ENCODE measurements around the gene RAB7A. TPM values are rescaled to one million over a fixed set of nuclear protein-coding genes. Genes with fewer than 3 reads are reported as not detected.
A peak's percentile ranks its signal among the peaks of the same experiment; 100 is the strongest.

RAB7A gene
- total RNA-seq, 4 donors from 2014 or later, result 45.0 to 121 (median 101) TPM

DNA sequence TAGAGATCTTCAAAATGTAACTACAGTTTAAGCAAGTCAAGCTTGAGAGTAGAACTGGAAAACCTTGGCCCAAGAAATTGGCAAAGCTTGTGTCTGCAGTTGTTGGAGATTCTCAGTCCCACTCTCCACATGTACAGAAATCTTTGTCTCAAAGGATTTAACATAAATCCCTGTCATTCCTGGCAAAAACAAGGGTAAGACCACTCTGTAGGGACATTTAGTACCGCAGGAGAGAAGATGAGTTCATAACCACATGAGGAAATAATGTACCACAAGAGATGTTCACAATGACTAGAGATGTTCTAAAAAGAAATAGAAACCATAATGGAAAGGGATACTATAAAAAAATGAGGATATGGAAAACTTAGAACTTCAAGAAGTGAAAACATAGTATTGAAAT is 73.7 kb downstream of the RAB7A start:
- Histone ChIP-seq H3K4me1 (peaks cover 13 to 44% (median 15%) of the 10 kb centered on the region in 4 donors), H3K36me3 (peaks cover 0 to 34% (median 18%) of the 10 kb centered on the region in 4 donors), H3K27ac (no peak overlapping the region), H3K4me3 (no peak overlapping the region), H3K27me3 (no peaks in the 10 kb centered on the region), H3K9me3 (no peaks in the 10 kb centered on the region)
- in situ Hi-C loops (cut with MboI; ENCODE audit: low pct_ligation_motif_present in 1 of 4, low pct_unique_long_range_greater_than_20kb in 1 of 4, low sequenced_read_pairs in 3 of 4), result loop anchor here in 3 of 4 donors (10.0 to 25.0 kb wide), 2 partner anchors 112 to 115 kb away; no protein-coding TSS in a partner anchor
- TF ChIP-seq EP300 (IDR thresholded peaks at IDR 0.05; ENCODE audit: low read depth) (no peak), POLR2AphosphoS5 (IDR thresholded peaks at IDR 0.05) (no peak), POLR2A (IDR thresholded peaks at IDR 0.05) (no peak)
- TF ChIP-seq, protein P1, sequence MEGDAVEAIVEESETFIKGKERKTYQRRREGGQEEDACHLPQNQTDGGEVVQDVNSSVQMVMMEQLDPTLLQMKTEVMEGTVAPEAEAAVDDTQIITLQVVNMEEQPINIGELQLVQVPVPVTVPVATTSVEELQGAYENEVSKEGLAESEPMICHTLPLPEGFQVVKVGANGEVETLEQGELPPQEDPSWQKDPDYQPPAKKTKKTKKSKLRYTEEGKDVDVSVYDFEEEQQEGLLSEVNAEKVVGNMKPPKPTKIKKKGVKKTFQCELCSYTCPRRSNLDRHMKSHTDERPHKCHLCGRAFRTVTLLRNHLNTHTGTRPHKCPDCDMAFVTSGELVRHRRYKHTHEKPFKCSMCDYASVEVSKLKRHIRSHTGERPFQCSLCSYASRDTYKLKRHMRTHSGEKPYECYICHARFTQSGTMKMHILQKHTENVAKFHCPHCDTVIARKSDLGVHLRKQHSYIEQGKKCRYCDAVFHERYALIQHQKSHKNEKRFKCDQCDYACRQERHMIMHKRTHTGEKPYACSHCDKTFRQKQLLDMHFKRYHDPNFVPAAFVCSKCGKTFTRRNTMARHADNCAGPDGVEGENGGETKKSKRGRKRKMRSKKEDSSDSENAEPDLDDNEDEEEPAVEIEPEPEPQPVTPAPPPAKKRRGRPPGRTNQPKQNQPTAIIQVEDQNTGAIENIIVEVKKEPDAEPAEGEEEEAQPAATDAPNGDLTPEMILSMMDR (IDR thresholded peaks at IDR 0.05), result no peak
- intact Hi-C loops (cut with DNase I; ENCODE audit: low total_unique reads), result loop anchor here (5.0 to 10.0 kb wide), 2 partner anchors 117 to 185 kb away; no protein-coding TSS in a partner anchor
- DNase-seq, result no peak
- 63 to 81% methylated on average over 1 of the region's 1 CpG for WGBS, 2 donors (ENCODE audit: low coverage in 1 of 2)

DNA sequence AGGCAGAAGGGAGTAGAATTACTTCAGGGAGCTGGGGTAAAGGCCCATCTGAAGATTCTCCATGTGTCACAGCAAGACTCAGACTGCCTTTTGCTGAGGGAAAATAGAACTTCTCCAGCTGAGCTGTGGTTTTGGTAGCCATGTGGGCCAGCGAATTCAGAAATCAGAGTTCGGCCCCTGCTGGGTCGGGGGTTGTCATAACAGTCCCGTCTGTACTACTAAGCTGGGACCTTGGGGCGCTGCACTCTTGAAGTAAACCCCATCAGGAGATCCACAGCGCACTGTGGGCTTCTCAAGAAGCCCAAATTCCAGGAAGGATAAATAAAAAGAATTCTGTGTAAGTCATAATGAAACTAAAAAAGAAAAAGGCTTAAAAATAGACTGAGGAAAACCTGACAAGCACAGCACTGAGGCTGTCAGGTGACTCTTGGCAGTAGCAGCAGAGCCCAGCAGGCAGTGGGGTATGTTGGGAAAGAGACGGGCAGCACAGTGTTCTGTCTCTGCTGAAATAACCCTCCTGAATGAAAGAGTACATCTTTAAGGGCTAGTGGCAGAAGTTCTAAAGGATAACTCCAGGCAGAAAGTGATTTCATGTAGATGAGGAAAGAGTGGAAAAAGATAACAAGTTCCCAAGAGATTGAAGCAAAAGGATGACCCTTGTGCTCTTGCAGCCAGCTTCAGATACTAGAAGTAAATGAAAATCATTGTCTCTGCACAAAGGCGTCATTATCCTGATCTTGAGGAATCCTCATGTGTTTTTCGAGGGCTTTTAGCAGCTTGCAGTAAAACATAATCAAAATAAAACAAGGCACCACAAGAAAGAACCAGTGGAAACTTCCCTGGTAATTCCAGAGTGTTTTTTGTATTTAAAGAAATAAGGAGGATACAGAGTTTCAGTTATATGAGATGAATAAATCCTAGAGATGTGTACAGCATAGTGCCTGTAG is 74.5 kb downstream of the RAB7A start:
- no peak overlapping the region for H3K4me3 ChIP-seq
- intact Hi-C loops (cut with DNase I; ENCODE audit: low total_unique reads) (no loop called here), in situ Hi-C loops (cut with MboI; ENCODE audit: low pct_ligation_motif_present in 1 of 4, low pct_unique_long_range_greater_than_20kb in 1 of 4, low sequenced_read_pairs in 3 of 4) (no loop called here)
- no peaks in the 10 kb centered on the region for H3K27me3 ChIP-seq
- H3K36me3 ChIP-seq, result peaks cover 0 to 34% (median 18%) of the 10 kb centered on the region in 4 donors
- no peak for TF ChIP-seq EP300 (IDR thresholded peaks at IDR 0.05; ENCODE audit: low read depth)
- TF ChIP-seq POLR2A (IDR thresholded peaks at IDR 0.05), result no peak
- TF ChIP-seq, protein P1 (IDR thresholded peaks at IDR 0.05), result no peak
- no peak for TF ChIP-seq POLR2AphosphoS5 (IDR thresholded peaks at IDR 0.05)
- H3K4me1 ChIP-seq, result peaks cover 12 to 48% (median 18%) of the 10 kb centered on the region in 4 donors
- no peak for DNase-seq
- peak overlapping the region in 2 of 4 donors; percentile 1 to 35 for H3K27ac ChIP-seq
- 79 to 89% methylated on average over 7 to 9 of the region's 9 CpGs for WGBS, 2 donors (ENCODE audit: low coverage in 1 of 2)
- no peaks in the 10 kb centered on the region for H3K9me3 ChIP-seq

DNA sequence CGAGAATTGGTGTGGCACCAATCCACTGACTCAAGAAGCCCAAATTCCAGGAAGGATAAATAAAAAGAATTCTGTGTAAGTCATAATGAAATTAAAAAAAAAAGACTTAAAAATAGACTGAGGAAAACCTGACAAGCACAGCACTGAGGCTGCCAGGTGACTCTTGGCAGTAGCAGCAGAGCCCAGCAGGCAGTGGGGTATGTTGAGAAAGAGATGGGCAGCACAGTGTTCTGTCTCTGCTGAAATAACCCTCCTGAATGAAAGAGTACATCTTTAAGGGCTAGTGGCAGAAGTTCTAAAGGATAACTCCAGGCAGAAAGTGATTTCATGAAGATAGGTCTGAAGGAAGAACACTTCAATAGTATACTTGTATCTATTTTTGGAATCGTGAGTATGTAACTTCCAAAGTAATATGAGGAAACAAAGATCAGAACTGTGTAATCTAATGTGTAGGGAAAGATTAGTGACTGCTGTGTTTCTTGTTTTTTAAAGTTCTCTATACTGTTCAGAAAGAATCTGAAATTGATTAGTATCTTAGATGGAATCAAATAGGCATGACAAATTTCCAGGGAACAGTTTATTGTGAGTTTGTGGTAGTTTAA is 75.9 kb downstream of the RAB7A start:
- 55 to 65% methylated on average over 2 of the region's 2 CpGs for WGBS, 2 donors (ENCODE audit: low coverage in 1 of 2)
- Histone ChIP-seq H3K27me3 (no peaks in the 10 kb centered on the region), H3K27ac (no peak overlapping the region), H3K36me3 (peaks cover 0 to 25% (median 14%) of the 10 kb centered on the region in 4 donors), H3K4me3 (no peak overlapping the region), H3K4me1 (peaks cover 14 to 54% (median 20%) of the 10 kb centered on the region in 4 donors), H3K9me3 (no peaks in the 10 kb centered on the region)
- DNase-seq, result no peak
- in situ Hi-C loops (cut with MboI; ENCODE audit: low pct_ligation_motif_present in 1 of 4, low pct_unique_long_range_greater_than_20kb in 1 of 4, low sequenced_read_pairs in 3 of 4) (no loop called here), intact Hi-C loops (cut with DNase I; ENCODE audit: low total_unique reads) (no loop called here)
- no peak for TF ChIP-seq POLR2AphosphoS5 (IDR thresholded peaks at IDR 0.05)
- no peak for TF ChIP-seq EP300 (IDR thresholded peaks at IDR 0.05; ENCODE audit: low read depth)
- TF ChIP-seq, protein P1 (IDR thresholded peaks at IDR 0.05), result no peak
- TF ChIP-seq POLR2A (IDR thresholded peaks at IDR 0.05), result no peak

DNA sequence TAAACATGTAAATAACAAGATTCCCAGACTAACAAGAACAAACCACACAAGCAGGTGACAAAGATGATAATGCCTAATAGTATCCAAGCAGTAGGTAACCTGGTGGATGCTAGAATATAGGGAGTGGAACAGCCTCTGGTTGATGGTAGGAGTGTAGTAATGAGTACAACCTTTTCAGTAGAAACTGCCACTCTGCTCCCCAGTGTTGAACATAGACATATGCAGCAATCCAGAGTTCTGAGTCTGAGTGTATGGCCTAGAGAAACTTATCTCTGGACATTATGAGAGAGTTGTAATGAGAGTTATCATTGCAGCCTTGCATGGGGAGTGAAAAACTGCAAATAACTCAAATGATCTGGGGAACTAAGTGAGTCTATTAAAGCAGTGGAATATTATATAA is 77.3 kb downstream of the RAB7A start:
- H3K27me3 ChIP-seq, result no peaks in the 10 kb centered on the region
- no peak for DNase-seq
- in situ Hi-C loops (cut with MboI; ENCODE audit: low pct_ligation_motif_present in 1 of 4, low pct_unique_long_range_greater_than_20kb in 1 of 4, low sequenced_read_pairs in 3 of 4), result no loop called here
- H3K9me3 ChIP-seq, result no peaks in the 10 kb centered on the region
- TF ChIP-seq, protein P1 (IDR thresholded peaks at IDR 0.05), result no peak
- TF ChIP-seq POLR2A (IDR thresholded peaks at IDR 0.05) (no peak), EP300 (IDR thresholded peaks at IDR 0.05; ENCODE audit: low read depth) (no peak), POLR2AphosphoS5 (IDR thresholded peaks at IDR 0.05) (no peak)
- H3K27ac ChIP-seq, result peak overlapping the region in 3 of 4 donors; percentile 47 to 68 (median 59)
- no peak overlapping the region for H3K4me3 ChIP-seq
- intact Hi-C loops (cut with DNase I; ENCODE audit: low total_unique reads), result no loop called here
- peaks cover 0 to 26% (median 15%) of the 10 kb centered on the region in 4 donors for H3K36me3 ChIP-seq
- H3K4me1 ChIP-seq, result peaks cover 14 to 54% (median 20%) of the 10 kb centered on the region in 4 donors
